ENCODE results near the gene SLC35G3.

- no peak for TF ChIP-seq POLR2AphosphoS5 (IDR thresholded peaks at IDR 0.05; ENCODE audit: low read length)
- no peak for TF ChIP-seq TBL1XR1 (IDR thresholded peaks at IDR 0.05; ENCODE audit: low read depth, low read length)
- no peak for TF ChIP-seq MEF2A (IDR thresholded peaks at IDR 0.05; ENCODE audit: insufficient read depth, low read depth, low read length)
- TF ChIP-seq PKNOX1 (IDR thresholded peaks at IDR 0.05), result no peak
- no peak for TF ChIP-seq EZH2 (IDR thresholded peaks at IDR 0.05; ENCODE audit: borderline replicate concordance, control insufficient read depth, low read depth, low read length)
- TF ChIP-seq POLR2A (IDR thresholded peaks at IDR 0.05; ENCODE audit: low read depth, low read length), result no peak
- no peak for TF ChIP-seq CEBPZ (IDR thresholded peaks at IDR 0.05; ENCODE audit: low read depth, low read length)
- no peak for TF ChIP-seq NBN (IDR thresholded peaks at IDR 0.05)
Measured at GRCh38 chr17:35154196-35155165, 39.7 kb downstream of the SLC35G3 start.

Measured in GM12878 (cell line).